PC-3 (cell line): Measurements from ENCODE around the gene BBS2.

ENCODE experiments used
- CTCF ChIP-seq: fragments of 300-600 bp; sonication (generic); conservative IDR thresholded peaks from 2 replicates; pipeline ENCODE4 v1.5.1; 2017; ENCODE audit warnings: antibody characterized with exemption, low read depth, mild to moderate bottlenecking, low read length
- EZH2 ChIP-seq: fragments of 300-600 bp; sonication (generic); IDR thresholded peaks from one replicate; pipeline ENCODE4 v1.6.1; 2017; ENCODE audit warnings: antibody characterized with exemption, mild to moderate bottlenecking, low read length; ENCODE audit not compliant: unreplicated experiment
- EZH2phosphoT487 ChIP-seq: fragments of 300-600 bp; sonication (generic); IDR thresholded peaks from 2 replicates; pipeline ENCODE4 v1.6.1; 2018; ENCODE audit warnings: mild to moderate bottlenecking, antibody characterized with exemption, low read length, borderline replicate concordance

GRCh38 chr16:56549161-56549560 is 29.3 kb upstream of the BBS2 start:
- TF ChIP-seq CTCF (no peak), EZH2 (no peak), EZH2phosphoT487 (no peak)
